H1 (cell line): Measurements from ENCODE around the gene HSPA6. TPM values are rescaled to one million over a fixed set of nuclear protein-coding genes. Genes with fewer than 3 reads are reported as not detected.

ENCODE experiments used
- CHD7 ChIP-seq: fragments of 300-600 bp; sonication (generic); IDR thresholded peaks from 2 replicates; pipeline ENCODE4 v1.7.1; 2012; ENCODE audit warnings: low read length, moderate library complexity, mild to moderate bottlenecking, inconsistent platforms; ENCODE audit not compliant: insufficient replicate concordance
- polyA plus RNA-seq, 7 experiments: library from polyadenylated mRNA; depleted of rRNA in 3 of 7; stranded (reverse) in 5 of 7; unstranded in 2 of 7; fragments of >200 nt in 5 of 7; fragments of 200-250 nt in 2 of 7; gene quantifications; 1 replicate in 5 of 7; 2 replicates in 1 of 7; 4 replicates in 1 of 7; pipeline versions ENCODE4 v1.2.1 to v1.2.3, GENCODE V29; 2011 to 2013; ENCODE audit warnings: missing spikeins in 2 of 7, mixed read lengths in 2 of 7
- total RNA-seq: library from RNA; stranded (reverse); fragmentation: NEBNext Ultra II Directional; extraction: Animal tissue kit (Norgen Biotek cat#: 25700); gene quantifications from 2 replicates; pipeline ENCODE4 v1.2.1, GENCODE V29; 2021

The HSPA6 gene
- total and polyA plus RNA-seq, 2 of the 8 experiments (the other 6 are each of a cell fraction or from before 2014, with no cell fraction given) = 0.06 to 0.15 TPM

- no peak for TF ChIP-seq CHD7
Measured at GRCh38 chr1:161491472-161491871, 32.9 kb upstream of the HSPA6 start (continued).
